ENCODE results near the gene TCP1. TPM values are rescaled to one million over a fixed set of nuclear protein-coding genes. Genes with fewer than 3 reads are reported as not detected.
"Not testable (repeated sequence)": the region's sequence is repeated elsewhere in the genome, so short reads cannot be mapped to it uniquely, and the experiment has no call there.

TCP1 gene
- total RNA-seq, 1 donor from 2014 or later: 237 TPM

GRCh38 chr6:159739341-159739740 is 50.1 kb downstream of the TCP1 start:
- TF ChIP-seq, protein P1, sequence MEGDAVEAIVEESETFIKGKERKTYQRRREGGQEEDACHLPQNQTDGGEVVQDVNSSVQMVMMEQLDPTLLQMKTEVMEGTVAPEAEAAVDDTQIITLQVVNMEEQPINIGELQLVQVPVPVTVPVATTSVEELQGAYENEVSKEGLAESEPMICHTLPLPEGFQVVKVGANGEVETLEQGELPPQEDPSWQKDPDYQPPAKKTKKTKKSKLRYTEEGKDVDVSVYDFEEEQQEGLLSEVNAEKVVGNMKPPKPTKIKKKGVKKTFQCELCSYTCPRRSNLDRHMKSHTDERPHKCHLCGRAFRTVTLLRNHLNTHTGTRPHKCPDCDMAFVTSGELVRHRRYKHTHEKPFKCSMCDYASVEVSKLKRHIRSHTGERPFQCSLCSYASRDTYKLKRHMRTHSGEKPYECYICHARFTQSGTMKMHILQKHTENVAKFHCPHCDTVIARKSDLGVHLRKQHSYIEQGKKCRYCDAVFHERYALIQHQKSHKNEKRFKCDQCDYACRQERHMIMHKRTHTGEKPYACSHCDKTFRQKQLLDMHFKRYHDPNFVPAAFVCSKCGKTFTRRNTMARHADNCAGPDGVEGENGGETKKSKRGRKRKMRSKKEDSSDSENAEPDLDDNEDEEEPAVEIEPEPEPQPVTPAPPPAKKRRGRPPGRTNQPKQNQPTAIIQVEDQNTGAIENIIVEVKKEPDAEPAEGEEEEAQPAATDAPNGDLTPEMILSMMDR (conservative IDR thresholded peaks at IDR 0.05; ENCODE audit: low read depth, low read length): no peak
- no peak for DNase-seq (ENCODE audit: low read depth)
- H3K4me3 ChIP-seq (ENCODE audit: low read depth, low read length): no peak overlapping the region

DNA sequence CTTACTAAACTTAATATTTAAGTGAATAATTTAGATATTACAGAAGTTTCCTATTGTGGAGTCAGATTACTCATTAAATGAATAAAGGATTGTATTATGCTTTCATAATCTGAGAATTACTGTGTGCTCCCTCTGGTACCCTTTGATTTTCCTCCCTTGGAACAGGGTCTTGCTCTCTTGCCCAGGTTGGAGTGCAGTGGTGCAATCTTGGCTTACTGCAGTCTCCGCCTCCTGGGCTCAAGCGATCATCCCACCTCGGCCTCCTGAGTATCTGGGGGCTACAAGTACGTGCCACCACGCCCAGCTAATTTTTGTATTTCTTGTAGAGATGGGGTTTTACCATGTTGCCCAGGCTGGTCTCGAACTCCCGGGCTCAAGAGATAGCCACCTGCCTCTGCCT is 52.5 kb downstream of the TCP1 start:
- no peak for DNase-seq (ENCODE audit: low read depth)
- TF ChIP-seq, protein P1 (conservative IDR thresholded peaks at IDR 0.05; ENCODE audit: low read depth, low read length): no peak
- no peak overlapping the region for H3K4me3 ChIP-seq (ENCODE audit: low read depth, low read length)

- not testable (repeated sequence) for H3K4me3 ChIP-seq (ENCODE audit: low read depth, low read length); DNase-seq (ENCODE audit: low read depth)
Measured at GRCh38 chr6:159733395-159733794, 56.0 kb downstream of the TCP1 start.

DNA sequence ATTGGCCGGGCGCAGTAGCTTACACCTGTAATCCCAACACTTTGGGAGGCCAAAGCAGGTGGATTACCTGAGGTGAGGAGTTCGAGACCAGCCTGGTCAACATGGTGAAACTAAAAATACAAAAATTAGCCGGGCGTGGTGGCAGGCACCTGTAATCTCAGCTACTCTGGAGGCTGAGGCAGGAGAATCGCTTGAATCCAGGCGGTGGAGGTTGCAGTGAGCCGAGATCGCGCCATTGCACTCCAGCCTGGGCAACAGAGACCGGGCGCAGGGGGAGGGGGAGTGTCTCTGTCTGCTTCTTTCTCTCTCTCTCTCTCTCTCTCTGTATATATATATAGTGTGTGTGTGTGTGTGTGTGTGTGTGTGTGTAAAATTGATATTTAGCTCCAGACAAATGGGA is 56.9 kb downstream of the TCP1 start:
- not testable (repeated sequence) for H3K4me3 ChIP-seq (ENCODE audit: low read depth, low read length); DNase-seq (ENCODE audit: low read depth)

- DNase-seq (ENCODE audit: low read depth): no peak
- TF ChIP-seq, protein P1 (conservative IDR thresholded peaks at IDR 0.05; ENCODE audit: low read depth, low read length): no peak
- H3K4me3 ChIP-seq (ENCODE audit: low read depth, low read length): no peak overlapping the region
Measured at GRCh38 chr6:159730332-159730676, 59.1 kb downstream of the TCP1 start.

GRCh38 chr6:159729598-159730331 is 59.6 kb downstream of the TCP1 start:
- TF ChIP-seq, protein P1 (conservative IDR thresholded peaks at IDR 0.05; ENCODE audit: low read depth, low read length): no peak
- H3K4me3 ChIP-seq (ENCODE audit: low read depth, low read length): peak overlapping the region; percentile 83
- no peak for DNase-seq (ENCODE audit: low read depth)

- DNase-seq (ENCODE audit: low read depth): no peak
- peak overlapping the region; percentile 83 for H3K4me3 ChIP-seq (ENCODE audit: low read depth, low read length)
- TF ChIP-seq, protein P1 (conservative IDR thresholded peaks at IDR 0.05; ENCODE audit: low read depth, low read length): no peak
Measured at GRCh38 chr6:159728531-159728964, 60.9 kb downstream of the TCP1 start.

Other genes starting within 250 kb of the TCP1 start
- gene SOD2, start 96.4 kb downstream of the TCP1 start, total RNA-seq: 91.4 and 93.9 TPM in 2 replicates
- gene WTAP, start 62.1 kb downstream of the TCP1 start, total RNA-seq: 82.3 and 82.5 TPM in 2 replicates
- gene ACAT2, start 27.6 kb downstream of the TCP1 start, total RNA-seq: 38.3 and 110 TPM in 2 replicates
- gene MRPL18, start 865 bp upstream of the TCP1 start, total RNA-seq: 166 and 183 TPM in 2 replicates
- not detected in 2 replicates for gene PNLDC1, start 10.7 kb upstream of the TCP1 start, total RNA-seq
- gene MAS1, start 101.4 kb upstream of the TCP1 start, total RNA-seq: not detected in 2 replicates
- 50.3 and 50.8 TPM in 2 replicates for gene IGF2R, start 179.5 kb upstream of the TCP1 start, total RNA-seq